ENCODE data around the gene SPHK1.
"Not testable (repeated sequence)": the region's sequence is repeated elsewhere in the genome, so short reads cannot be mapped to it uniquely, and the experiment has no call there.

DNA sequence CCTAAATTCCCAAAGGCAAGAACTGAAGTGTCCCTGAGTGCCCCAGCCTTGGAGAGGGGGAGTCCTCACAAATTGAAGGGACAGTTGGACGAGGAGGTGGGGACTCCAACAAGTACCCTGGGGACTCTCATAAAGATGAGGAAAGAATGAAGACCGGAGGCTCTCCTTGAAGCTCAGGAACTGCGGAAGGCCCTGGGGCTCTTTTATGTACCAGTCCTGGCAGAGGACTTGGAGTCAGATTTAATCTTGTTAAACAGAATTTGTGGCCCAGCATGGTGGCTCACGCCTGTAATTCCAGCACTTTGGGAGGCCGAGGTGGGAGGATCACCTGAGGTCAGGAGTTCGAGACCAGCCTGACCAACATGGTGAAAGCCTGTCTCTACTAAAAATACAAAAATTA, 24.6 kb upstream of the SPHK1 start:
- TF ChIP-seq, protein P1, sequence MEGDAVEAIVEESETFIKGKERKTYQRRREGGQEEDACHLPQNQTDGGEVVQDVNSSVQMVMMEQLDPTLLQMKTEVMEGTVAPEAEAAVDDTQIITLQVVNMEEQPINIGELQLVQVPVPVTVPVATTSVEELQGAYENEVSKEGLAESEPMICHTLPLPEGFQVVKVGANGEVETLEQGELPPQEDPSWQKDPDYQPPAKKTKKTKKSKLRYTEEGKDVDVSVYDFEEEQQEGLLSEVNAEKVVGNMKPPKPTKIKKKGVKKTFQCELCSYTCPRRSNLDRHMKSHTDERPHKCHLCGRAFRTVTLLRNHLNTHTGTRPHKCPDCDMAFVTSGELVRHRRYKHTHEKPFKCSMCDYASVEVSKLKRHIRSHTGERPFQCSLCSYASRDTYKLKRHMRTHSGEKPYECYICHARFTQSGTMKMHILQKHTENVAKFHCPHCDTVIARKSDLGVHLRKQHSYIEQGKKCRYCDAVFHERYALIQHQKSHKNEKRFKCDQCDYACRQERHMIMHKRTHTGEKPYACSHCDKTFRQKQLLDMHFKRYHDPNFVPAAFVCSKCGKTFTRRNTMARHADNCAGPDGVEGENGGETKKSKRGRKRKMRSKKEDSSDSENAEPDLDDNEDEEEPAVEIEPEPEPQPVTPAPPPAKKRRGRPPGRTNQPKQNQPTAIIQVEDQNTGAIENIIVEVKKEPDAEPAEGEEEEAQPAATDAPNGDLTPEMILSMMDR (IDR thresholded peaks at IDR 0.05): not testable (repeated sequence)
- TF ChIP-seq ZFX (IDR thresholded peaks at IDR 0.05; ENCODE audit: borderline replicate concordance): not testable (repeated sequence)

Measured in 22Rv1 (cell line).